Measurements from ENCODE around the gene MUC13.

Gene MUC13

GRCh38 chr3:124934577-124934976, at the start of gene MUC13:
MUC13 (minus strand) TSS chr3:124934751; CDS start chr3:124934712, 39 bp downstream.
- Histone ChIP-seq H3K4me1 (no peaks in the 10 kb centered on the region), H3K4me3 (no peak within 1 kb of the TSS), H3K27me3 (no peaks in the 10 kb centered on the region), H3K36me3 (no peaks in the 10 kb centered on the region), H3K9me3 (no peaks in the 10 kb centered on the region), H3K27ac (no peak within 1 kb of the TSS)
- TF ChIP-seq CTCF (IDR thresholded peaks at IDR 0.05) = no peak
- intact Hi-C loops (cut with DNase I; ENCODE audit: low total_unique reads) = no loop called here
- no peak for DNase-seq

- Histone ChIP-seq H3K4me3 (no peak overlapping the region), H3K36me3 (peaks cover 0 to 29% (median 19%) of the 10 kb centered on the region in 3 donors), H3K27ac (no peak overlapping the region), H3K9me3 (no peaks in the 10 kb centered on the region), H3K27me3 (no peaks in the 10 kb centered on the region), H3K4me1 (peaks cover 0 to 9% (median 4%) of the 10 kb centered on the region in 4 donors)
- DNase-seq = no peak
- intact Hi-C loops (cut with DNase I; ENCODE audit: low total_unique reads) = no loop called here
- no peak for TF ChIP-seq CTCF (IDR thresholded peaks at IDR 0.05)
Observed at GRCh38 chr3:124982855-124983254, 48.3 kb upstream of the MUC13 start.

GRCh38 chr3:124981472-124981871, 46.9 kb upstream of the MUC13 start:
- TF ChIP-seq CTCF (IDR thresholded peaks at IDR 0.05) = no peak
- H3K36me3 ChIP-seq = peaks cover 0 to 33% (median 33%) of the 10 kb centered on the region in 3 donors
- no peaks in the 10 kb centered on the region for H3K9me3 ChIP-seq
- H3K27ac ChIP-seq = no peak overlapping the region
- DNase-seq = no peak
- peaks cover 0 to 9% (median 4%) of the 10 kb centered on the region in 4 donors for H3K4me1 ChIP-seq
- intact Hi-C loops (cut with DNase I; ENCODE audit: low total_unique reads) = no loop called here
- H3K4me3 ChIP-seq = no peak overlapping the region
- H3K27me3 ChIP-seq = no peaks in the 10 kb centered on the region

- intact Hi-C loops (cut with DNase I; ENCODE audit: low total_unique reads) = no loop called here
- TF ChIP-seq CTCF (IDR thresholded peaks at IDR 0.05) = no peak
- H3K27me3 ChIP-seq = no peaks in the 10 kb centered on the region
- H3K27ac ChIP-seq = no peak overlapping the region
- peaks cover 0 to 54% (median 25%) of the 10 kb centered on the region in 3 donors for H3K36me3 ChIP-seq
- DNase-seq = no peak
- no peaks in the 10 kb centered on the region for H3K4me1 ChIP-seq
- no peaks in the 10 kb centered on the region for H3K9me3 ChIP-seq
- H3K4me3 ChIP-seq = no peak overlapping the region
Observed at GRCh38 chr3:124978627-124979026, 44.1 kb upstream of the MUC13 start.

- Histone ChIP-seq H3K4me3 (no peak overlapping the region), H3K27ac (no peak overlapping the region), H3K36me3 (peaks cover 0 to 62% (median 39%) of the 10 kb centered on the region in 3 donors), H3K27me3 (no peaks in the 10 kb centered on the region), H3K9me3 (no peaks in the 10 kb centered on the region), H3K4me1 (no peaks in the 10 kb centered on the region)
- DNase-seq = no peak
- TF ChIP-seq CTCF (IDR thresholded peaks at IDR 0.05) = no peak
- intact Hi-C loops (cut with DNase I; ENCODE audit: low total_unique reads) = no loop called here
Observed at GRCh38 chr3:124976383-124976782, 41.8 kb upstream of the MUC13 start.

GRCh38 chr3:124974691-124975090, 40.1 kb upstream of the MUC13 start:
- no peak overlapping the region for H3K27ac ChIP-seq

More at GRCh38 chr3:124974691-124975090, 40.1 kb upstream of the MUC13 start:
- H3K27me3 ChIP-seq = no peaks in the 10 kb centered on the region
- H3K4me3 ChIP-seq = no peak overlapping the region
- H3K36me3 ChIP-seq = peaks cover 12 to 76% (median 56%) of the 10 kb centered on the region in 3 donors
- intact Hi-C loops (cut with DNase I; ENCODE audit: low total_unique reads) = no loop called here
- H3K4me1 ChIP-seq = no peaks in the 10 kb centered on the region
- H3K9me3 ChIP-seq = no peaks in the 10 kb centered on the region
- no peak for DNase-seq
- TF ChIP-seq CTCF (IDR thresholded peaks at IDR 0.05) = no peak
